ENCODE measurements around the gene CASZ1. TPM values are rescaled to one million over a fixed set of nuclear protein-coding genes. Genes with fewer than 3 reads are reported as not detected.

Gene CASZ1
- total RNA-seq, 1 experiment from 2014 or later = 3.9 TPM

GRCh38 chr1:10621906-10622305 is 174.5 kb downstream of the CASZ1 start:
- H2AK5ac ChIP-seq (ENCODE audit: insufficient read length, low read length) = no peak overlapping the region
- H3K9ac ChIP-seq (ENCODE audit: extremely low read depth, insufficient read length, low read length) = no peak overlapping the region
- WGBS (ENCODE audit: extremely low coverage, insufficient read length, low lambda C conversion rate) = no CpG with 5 or more reads among the region's 9 CpGs
- H3K27ac ChIP-seq (ENCODE audit: insufficient read length, low read depth, low read length) = no peak overlapping the region
- TF ChIP-seq CTCF (conservative IDR thresholded peaks at IDR 0.05) = no peak
- no peak overlapping the region for H2BK20ac ChIP-seq (ENCODE audit: low read depth, low read length, poor library complexity, severe bottlenecking)
- H3T11ph ChIP-seq (ENCODE audit: low read length) = no peak overlapping the region
- no peak overlapping the region for H2AFZ ChIP-seq (ENCODE audit: low read length)
- H3K18ac ChIP-seq (ENCODE audit: insufficient read length, low read depth, low read length) = no peak overlapping the region
- Mint-ChIP-seq H3K27ac (peak overlapping the region in 2 of 3 experiments; percentile 22 to 41; a peak in 3 of 7 replicates), H3K4me1 (peaks cover 0 to 2% of the 10 kb centered on the region in 2 experiments; a peak in 1 of 4 replicates), H3K9me3 (no peaks in the 10 kb centered on the region), H3K27me3 (ENCODE audit: low read depth) (no peaks in the 10 kb centered on the region), H3K4me3 (no peak overlapping the region), H3K36me3 (ENCODE audit: insufficient read depth in 1 of 3, low read depth in 3 of 3) (peaks cover 0 to 16% (median 6%) of the 10 kb centered on the region in 3 experiments; a peak in 4 of 7 replicates)
- H2BK15ac ChIP-seq (ENCODE audit: low read depth, low read length) = no peak overlapping the region
- no peak overlapping the region for H2BK120ac ChIP-seq (ENCODE audit: low read depth, low read length, poor library complexity, severe bottlenecking)
- no peaks in the 10 kb centered on the region for H3K9me3 ChIP-seq (ENCODE audit: control insufficient read depth, low read depth, low read length)
- DNase-seq = peak; percentile 23
- no peak overlapping the region for H3K4ac ChIP-seq (ENCODE audit: low read depth, low read length)
- H3K14ac ChIP-seq (ENCODE audit: insufficient read depth, low read length) = no peak overlapping the region
- no peak overlapping the region for H3K56ac ChIP-seq (ENCODE audit: insufficient read length, low read depth, low read length)
- no peak overlapping the region for H4K91ac ChIP-seq (ENCODE audit: insufficient read length, low read depth, low read length)
- H3K79me2 ChIP-seq (ENCODE audit: insufficient read depth, low read length) = no peaks in the 10 kb centered on the region
- no peaks in the 10 kb centered on the region for H3K79me1 ChIP-seq (ENCODE audit: insufficient read depth, low read depth, low read length, poor library complexity, severe bottlenecking)
- no peaks in the 10 kb centered on the region for H3K27me3 ChIP-seq (ENCODE audit: insufficient read depth, low read length)
- H3K23me2 ChIP-seq (ENCODE audit: insufficient read length, low read depth, low read length, poor library complexity, severe bottlenecking) = no peaks in the 10 kb centered on the region
- H2BK12ac ChIP-seq (ENCODE audit: insufficient read length, low read depth, low read length) = no peak overlapping the region
- no peak overlapping the region for H3K4me2 ChIP-seq (ENCODE audit: insufficient read depth, insufficient read length, low read length)
- no peaks in the 10 kb centered on the region for H3K4me1 ChIP-seq (ENCODE audit: insufficient read depth, low read length)
- no peaks in the 10 kb centered on the region for H4K20me1 ChIP-seq (ENCODE audit: control insufficient read depth, insufficient read depth, insufficient read length)
- H4K5ac ChIP-seq (ENCODE audit: insufficient read length, low read depth, low read length) = no peak overlapping the region
- no peak overlapping the region for H2BK5ac ChIP-seq (ENCODE audit: insufficient read length, low read length)
- H4K8ac ChIP-seq (replicated peaks; ENCODE audit: insufficient read length, low read depth, low read length) = no peak overlapping the region
- no peak overlapping the region for H3K23ac ChIP-seq (ENCODE audit: insufficient read length, low read depth, low read length)

Data from H9 (cell line).